Measurements from ENCODE around the gene MYOF. TPM values are rescaled to one million over a fixed set of nuclear protein-coding genes. Genes with fewer than 3 reads are reported as not detected.
"Not testable (repeated sequence)": the region's sequence is repeated elsewhere in the genome, so short reads cannot be mapped to it uniquely, and the experiment has no call there.

The MYOF gene
- total and polyA plus RNA-seq, 10 of the 15 experiments (the other 5 are each of a cell fraction or from before 2014, with no cell fraction given): 0.02 to 0.59 (median 0.17) TPM

- ChIA-PET POLR2A (no interaction called here), SMC1A (ENCODE audit: uncharacterized antibody, unreplicated experiment) (interaction anchor here (1.9 kb wide), 1 partner anchor 12 kb away, joined by 8 read pairs; no protein-coding TSS in a partner anchor), CTCF (interaction anchor here (0.6 to 4.9 kb wide), 3 partner anchors 10 to 555 kb away, joined by 3 to 30 read pairs (median 3); no protein-coding TSS in a partner anchor), RAD21 (ENCODE audit: unreplicated experiment) (interaction anchor here (1.0 to 1.8 kb wide), 2 partner anchors 118 to 399 kb away, joined by 4 read pairs; partner anchors contain the start of gene MYOF)
- Histone ChIP-seq H3K4me1 (ENCODE audit: control insufficient read depth, insufficient read depth, low read length) (no peaks in the 10 kb centered on the region), H3K36me3 (ENCODE audit: control insufficient read depth in 2 of 2, insufficient read depth in 2 of 2, low read length in 1 of 2) (no peaks in the 10 kb centered on the region), H3K27me3 (replicated peaks in 1 of 2; ENCODE audit: control insufficient read depth in 2 of 2, insufficient read depth in 2 of 2, low read length in 1 of 2) (no peaks in the 10 kb centered on the region), H3K4me2 (ENCODE audit: control insufficient read depth, insufficient read depth) (no peak overlapping the region), H3K9me3 (replicated peaks; ENCODE audit: control insufficient read depth, insufficient read depth, low read length) (no peaks in the 10 kb centered on the region), H3K4me3 (no peak overlapping the region), H4K20me1 (ENCODE audit: control insufficient read depth, insufficient read depth) (no peaks in the 10 kb centered on the region), H3K79me2 (ENCODE audit: control insufficient read depth, insufficient read depth, low read length) (no peaks in the 10 kb centered on the region), H2AFZ (ENCODE audit: control insufficient read depth, low read depth, low read length) (no peak overlapping the region), H3K27ac (ENCODE audit: control insufficient read depth, insufficient read depth) (no peak overlapping the region), H3K9ac (ENCODE audit: control insufficient read depth, insufficient read depth, low read length) (no peak overlapping the region)
- TF ChIP-seq IKZF2 (IDR thresholded peaks at IDR 0.05): no peak
- TF ChIP-seq EP300 (IDR thresholded peaks at IDR 0.05; ENCODE audit: borderline replicate concordance in 1 of 2, control insufficient read depth in 1 of 2, low read depth in 2 of 2, low read length in 2 of 2): no peak
- no peak for TF ChIP-seq IKZF1 (conservative IDR thresholded peaks at IDR 0.05)
- no peak for TF ChIP-seq RUNX3 (IDR thresholded peaks at IDR 0.05; ENCODE audit: low read length)
- no peak for TF ChIP-seq REST (IDR thresholded peaks at IDR 0.05; ENCODE audit: low read depth, low read length)
- TF ChIP-seq, protein P1, sequence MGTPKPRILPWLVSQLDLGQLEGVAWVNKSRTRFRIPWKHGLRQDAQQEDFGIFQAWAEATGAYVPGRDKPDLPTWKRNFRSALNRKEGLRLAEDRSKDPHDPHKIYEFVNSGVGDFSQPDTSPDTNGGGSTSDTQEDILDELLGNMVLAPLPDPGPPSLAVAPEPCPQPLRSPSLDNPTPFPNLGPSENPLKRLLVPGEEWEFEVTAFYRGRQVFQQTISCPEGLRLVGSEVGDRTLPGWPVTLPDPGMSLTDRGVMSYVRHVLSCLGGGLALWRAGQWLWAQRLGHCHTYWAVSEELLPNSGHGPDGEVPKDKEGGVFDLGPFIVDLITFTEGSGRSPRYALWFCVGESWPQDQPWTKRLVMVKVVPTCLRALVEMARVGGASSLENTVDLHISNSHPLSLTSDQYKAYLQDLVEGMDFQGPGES (IDR thresholded peaks at IDR 0.05): no peak
- no peak for TF ChIP-seq HDAC6 (IDR thresholded peaks at IDR 0.05; ENCODE audit: unreplicated experiment)
- TF ChIP-seq CHD2 (IDR thresholded peaks at IDR 0.05; ENCODE audit: borderline replicate concordance, low read depth, low read length): no peak
- no peak for TF ChIP-seq TCF7 (IDR thresholded peaks at IDR 0.05; ENCODE audit: borderline replicate concordance)
- TF ChIP-seq CREB1 (IDR thresholded peaks at IDR 0.05; ENCODE audit: low read depth): no peak
- no peak for TF ChIP-seq LARP7 (IDR thresholded peaks at IDR 0.05)
- TF ChIP-seq SREBF2 (IDR thresholded peaks at IDR 0.05; ENCODE audit: low read length): no peak
- WGBS (ENCODE audit: insufficient coverage, insufficient replicate concordance, low lambda C conversion rate, missing lambda C conversion rate): 57% methylated on average over 22 of the region's 22 CpGs
- ATAC-seq (no peak), DNase-seq (ENCODE audit: low read depth, low spot score) (no peak), FAIRE-seq (no peak)
- intact Hi-C loops (cut with micrococcal nuclease; ENCODE audit: unreplicated experiment): no loop called here
- in situ Hi-C loops (cut with MboI): no loop called here
- no TSS peak for BruUV-seq (replicated peaks)
Observed at GRCh38 chr10:93363891-93364648, 118.1 kb downstream of the MYOF start.

- ATAC-seq; H3K4me2 ChIP-seq (ENCODE audit: control insufficient read depth, insufficient read depth); H3K36me3 ChIP-seq (ENCODE audit: control insufficient read depth in 2 of 2, insufficient read depth in 2 of 2, low read length in 1 of 2); H4K20me1 ChIP-seq (ENCODE audit: control insufficient read depth, insufficient read depth); POLR2A ChIA-PET; FAIRE-seq; BruUV-seq (replicated peaks); H3K27me3 ChIP-seq (replicated peaks in 1 of 2; ENCODE audit: control insufficient read depth in 2 of 2, insufficient read depth in 2 of 2, low read length in 1 of 2); H3K4me1 ChIP-seq (ENCODE audit: control insufficient read depth, insufficient read depth, low read length); H3K9ac ChIP-seq (ENCODE audit: control insufficient read depth, insufficient read depth, low read length); H3K79me2 ChIP-seq (ENCODE audit: control insufficient read depth, insufficient read depth, low read length); H3K27ac ChIP-seq (ENCODE audit: control insufficient read depth, insufficient read depth); intact Hi-C loops (cut with micrococcal nuclease; ENCODE audit: unreplicated experiment); H3K9me3 ChIP-seq (replicated peaks; ENCODE audit: control insufficient read depth, insufficient read depth, low read length); DNase-seq (ENCODE audit: low read depth, low spot score); H2AFZ ChIP-seq (ENCODE audit: control insufficient read depth, low read depth, low read length); H3K4me3 ChIP-seq: not testable (repeated sequence)
- in situ Hi-C loops (cut with MboI): loop anchor here (5.0 kb wide), 1 partner anchor 471 kb away; no protein-coding TSS in a partner anchor
- 67% methylated on average over 4 of the region's 4 CpGs for WGBS (ENCODE audit: insufficient coverage, insufficient replicate concordance, low lambda C conversion rate, missing lambda C conversion rate)
- CTCF ChIA-PET: interaction anchor here (0.9 to 2.9 kb wide), 14 partner anchors 9 to 475 kb away, joined by 3 to 20 read pairs (median 5); partner anchors contain the start of gene MYOF
- SMC1A ChIA-PET (ENCODE audit: uncharacterized antibody, unreplicated experiment): interaction anchor here (1.0 to 3.0 kb wide), 4 partner anchors 10 to 352 kb away, joined by 3 to 12 read pairs (median 6); partner anchors contain the start of gene MYOF
- RAD21 ChIA-PET (ENCODE audit: unreplicated experiment): interaction anchor here (1.0 to 1.5 kb wide), 2 partner anchors 9 to 124 kb away, joined by 4 read pairs; partner anchors contain the start of gene MYOF
Observed at GRCh38 chr10:93358398-93358797, 123.7 kb downstream of the MYOF start.

Measured in GM12878 (cell line).